Neural cell (in vitro differentiated cells): ENCODE data around the gene SNX33.

Source experiments
- CTCF ChIP-seq: fragments of 450-650 bp; IDR thresholded peaks from 2 replicates; pipeline ENCODE4 v1.5.1; 2014; ENCODE audit warnings: antibody characterized with exemption, mild to moderate bottlenecking, moderate library complexity; ENCODE audit not compliant: poor library complexity, severe bottlenecking
- EZH2 ChIP-seq: fragments of 200-600, 300-800 bp; shearing (Covaris generic), sonication (generic); IDR thresholded peaks from 2 replicates; pipeline ENCODE4 v1.6.1; 2014; ENCODE audit warnings: antibody characterized with exemption, low read length, borderline replicate concordance, mild to moderate bottlenecking; ENCODE audit not compliant: insufficient read depth, poor library complexity, severe bottlenecking
- MXI1 ChIP-seq: fragments of 450-650 bp; conservative IDR thresholded peaks from 2 replicates; pipeline ENCODE4 v1.6.1; 2014; ENCODE audit warnings: antibody characterized with exemption, mild to moderate bottlenecking; ENCODE audit not compliant: poor library complexity, severe bottlenecking
- POLR2AphosphoS5 ChIP-seq: IDR thresholded peaks from 2 replicates; pipeline ENCODE4 v1.6.1; 2012
- RAD21 ChIP-seq: fragments of 450-650 bp; conservative IDR thresholded peaks from 2 replicates; pipeline ENCODE4 v1.6.1; 2014; ENCODE audit warnings: antibody characterized with exemption, mild to moderate bottlenecking, moderate library complexity
- REST ChIP-seq: IDR thresholded peaks from 2 replicates; pipeline ENCODE4 v1.6.1; 2012; ENCODE audit warnings: borderline replicate concordance
- SMC3 ChIP-seq: fragments of 450-650 bp; conservative IDR thresholded peaks from 2 replicates; pipeline ENCODE4 v1.6.1; 2014; ENCODE audit warnings: antibody characterized with exemption, mild to moderate bottlenecking, moderate library complexity; ENCODE audit not compliant: poor library complexity

- TF ChIP-seq EZH2, result no peak
- TF ChIP-seq CTCF, result no peak
- no peak for TF ChIP-seq RAD21
- no peak for TF ChIP-seq REST
- TF ChIP-seq SMC3, result no peak
- TF ChIP-seq MXI1, result no peak
- no peak for TF ChIP-seq POLR2AphosphoS5
These were observed 48.3 kb upstream of the SNX33 start for GRCh38 chr15:75599401-75599800.
